Kidney epithelial cell (primary cell): ENCODE results near the gene ENO4. TPM values are rescaled to one million over a fixed set of nuclear protein-coding genes. Genes with fewer than 3 reads are reported as not detected.

Experiments
- DNase-seq: peaks from one replicate; pipeline ENCODE4 v3.0.0-alpha.2; 2010; ENCODE audit warnings: low read depth
- H3K27me3 ChIP-seq: 2 replicates; pipeline ENCODE4 v1.6.0; 2011; ENCODE audit warnings: low read length; ENCODE audit not compliant: control insufficient read depth, insufficient read depth
- H3K36me3 ChIP-seq: 2 replicates; pipeline ENCODE4 v1.5.1; 2011; ENCODE audit warnings: low read length; ENCODE audit not compliant: control insufficient read depth, insufficient read depth
- H3K4me3 ChIP-seq: 2 replicates; pipeline ENCODE4 v1.5.1; 2011; ENCODE audit warnings: low read depth, mild to moderate bottlenecking, control low read depth, low read length
- CTCF ChIP-seq: IDR thresholded peaks from 2 replicates; pipeline ENCODE4 v1.5.1; 2011; ENCODE audit warnings: mild to moderate bottlenecking, moderate library complexity, low read length, control low read depth, inconsistent platforms; ENCODE audit not compliant: insufficient read depth, poor library complexity, severe bottlenecking
- total RNA-seq: library from RNA; depleted of rRNA; stranded (reverse); fragments of >200 nt; gene quantifications from 2 replicates; pipeline ENCODE4 v1.2.3, GENCODE V29; 2015

ENO4 gene
- 0.21 and 0.82 TPM in 2 replicates for total RNA-seq

GRCh38 chr10:116849248-116850057 is at the start of gene ENO4:
Gene ENO4, plus strand, starts transcription at chr10:116849499. Its CDS starts 68 bp downstream, at chr10:116849567.
- Histone ChIP-seq H3K36me3 (no peaks in the 10 kb centered on the region), H3K27me3 (no peaks in the 10 kb centered on the region), H3K4me3 (peak within 1 kb of the TSS; percentile 64)
- peak; percentile 52 for DNase-seq
- TF ChIP-seq CTCF: no peak

- no peaks in the 10 kb centered on the region for H3K36me3 ChIP-seq
- H3K4me3 ChIP-seq: no peak overlapping the region
- H3K27me3 ChIP-seq: peaks cover 2% of the 10 kb centered on the region
- TF ChIP-seq CTCF: no peak
- DNase-seq: no peak
These were observed 48.9 kb upstream of the ENO4 start for GRCh38 chr10:116800286-116800929.

GRCh38 chr10:116801658-116802057 is 47.6 kb upstream of the ENO4 start:
- Histone ChIP-seq H3K36me3 (no peaks in the 10 kb centered on the region), H3K27me3 (no peaks in the 10 kb centered on the region), H3K4me3 (no peak overlapping the region)
- TF ChIP-seq CTCF: no peak
- DNase-seq: no peak

GRCh38 chr10:116802474-116802873 is 46.8 kb upstream of the ENO4 start:
- no peak for TF ChIP-seq CTCF
- H3K4me3 ChIP-seq: no peak overlapping the region
- H3K36me3 ChIP-seq: no peaks in the 10 kb centered on the region
- no peaks in the 10 kb centered on the region for H3K27me3 ChIP-seq
- DNase-seq: no peak

GRCh38 chr10:116802876-116803275 is 46.4 kb upstream of the ENO4 start:
- no peak for TF ChIP-seq CTCF
- H3K36me3 ChIP-seq: no peaks in the 10 kb centered on the region
- H3K27me3 ChIP-seq: no peaks in the 10 kb centered on the region
- no peak for DNase-seq
- no peak overlapping the region for H3K4me3 ChIP-seq
